Astrocyte (in vitro differentiated cells and primary cell): Measurements from ENCODE around the gene ANKS1A. TPM values are rescaled to one million over a fixed set of nuclear protein-coding genes. Genes with fewer than 3 reads are reported as not detected.

ENCODE experiments used
- DNase-seq: peaks from one replicate; pipeline ENCODE4 v3.0.0-alpha.2; 2010; ENCODE audit warnings: low read depth
- FAIRE-seq: peaks from 2 replicates; lab custom pipeline; 2011; peaks lifted over from hg19 to GRCh38; lab: Jason Lieb, UNC
- H2AFZ ChIP-seq: 2 replicates; pipeline ENCODE4 v1.6.0; 2012; ENCODE audit warnings: low read depth, low read length, inconsistent platforms
- H3K27ac ChIP-seq: 2 replicates; pipeline ENCODE4 v1.5.1; 2011; ENCODE audit warnings: low read depth, low read length, inconsistent platforms
- H3K27me3 ChIP-seq: 2 replicates; pipeline ENCODE4 v1.6.0; 2011; ENCODE audit warnings: low read length, inconsistent platforms; ENCODE audit not compliant: insufficient read depth
- H3K36me3 ChIP-seq: 2 replicates; pipeline ENCODE4 v1.5.1; 2011; ENCODE audit warnings: low read length, inconsistent platforms; ENCODE audit not compliant: insufficient read depth
- H3K4me1 ChIP-seq: 2 replicates; pipeline ENCODE4 v1.5.1; 2011; ENCODE audit warnings: low read length, inconsistent platforms; ENCODE audit not compliant: insufficient read depth
- H3K4me2 ChIP-seq: 2 replicates; pipeline ENCODE4 v1.6.0; 2012; ENCODE audit warnings: low read length, inconsistent platforms
- H3K4me3 ChIP-seq: 2 replicates; pipeline ENCODE4 v1.5.1; 2011; ENCODE audit warnings: low read depth, mild to moderate bottlenecking, low read length, inconsistent platforms; ENCODE audit not compliant: insufficient read depth
- H3K79me2 ChIP-seq: 2 replicates; pipeline ENCODE4 v1.6.0; 2012; ENCODE audit warnings: mild to moderate bottlenecking, low read length, inconsistent platforms; ENCODE audit not compliant: insufficient read depth
- H3K9ac ChIP-seq: 2 replicates; pipeline ENCODE4 v1.6.0; 2012; ENCODE audit warnings: mild to moderate bottlenecking, low read length, inconsistent platforms
- H3K9me3 ChIP-seq: 2 replicates; pipeline ENCODE4 v1.5.1; 2012; ENCODE audit warnings: low read depth, mild to moderate bottlenecking, low read length, inconsistent platforms; ENCODE audit not compliant: insufficient read depth
- H4K20me1 ChIP-seq: 2 replicates; pipeline ENCODE4 v1.6.0; 2012; ENCODE audit warnings: low read length, inconsistent platforms; ENCODE audit not compliant: insufficient read depth
- H3K27ac Mint-ChIP-seq: one replicate; pipeline ENCODE4 v1.8.0; 2021; ENCODE audit warnings: mild to moderate bottlenecking, mixed read lengths; ENCODE audit not compliant: unreplicated experiment
- H3K27me3 Mint-ChIP-seq: one replicate; pipeline ENCODE4 v1.8.0; 2021; ENCODE audit warnings: low read depth, mixed read lengths; ENCODE audit not compliant: unreplicated experiment
- H3K36me3 Mint-ChIP-seq: one replicate; pipeline ENCODE4 v1.8.0; 2021; ENCODE audit warnings: low read depth, mixed read lengths; ENCODE audit not compliant: unreplicated experiment
- H3K4me1 Mint-ChIP-seq: one replicate; pipeline ENCODE4 v1.8.0; 2021; ENCODE audit warnings: low read depth, mixed read lengths; ENCODE audit not compliant: unreplicated experiment
- H3K4me3 Mint-ChIP-seq: one replicate; pipeline ENCODE4 v1.8.0; 2021; ENCODE audit warnings: mild to moderate bottlenecking, moderate library complexity, mixed read lengths; ENCODE audit not compliant: unreplicated experiment
- H3K9me3 Mint-ChIP-seq: one replicate; pipeline ENCODE4 v1.8.0; 2021; ENCODE audit warnings: mild to moderate bottlenecking, mixed read lengths; ENCODE audit not compliant: unreplicated experiment
- EZH2 ChIP-seq: IDR thresholded peaks from 2 replicates; pipeline ENCODE4 v1.6.1; 2012; ENCODE audit warnings: mild to moderate bottlenecking, low read length, inconsistent platforms; ENCODE audit not compliant: insufficient read depth
- total RNA-seq: library from RNA; stranded (reverse); gene quantifications from 2 replicates; pipeline ENCODE4 v1.2.1, GENCODE V29; 2021
- TF ChIP-seq, protein P1 (sequence below): IDR thresholded peaks from 2 replicates; pipeline ENCODE4 v1.5.1; 2011; ENCODE audit warnings: low read depth, mild to moderate bottlenecking, inconsistent platforms, low read length, moderate library complexity; ENCODE audit not compliant: insufficient read depth

ANKS1A gene
- total RNA-seq, 1 donor from 2014 or later: 18.0 TPM

DNA sequence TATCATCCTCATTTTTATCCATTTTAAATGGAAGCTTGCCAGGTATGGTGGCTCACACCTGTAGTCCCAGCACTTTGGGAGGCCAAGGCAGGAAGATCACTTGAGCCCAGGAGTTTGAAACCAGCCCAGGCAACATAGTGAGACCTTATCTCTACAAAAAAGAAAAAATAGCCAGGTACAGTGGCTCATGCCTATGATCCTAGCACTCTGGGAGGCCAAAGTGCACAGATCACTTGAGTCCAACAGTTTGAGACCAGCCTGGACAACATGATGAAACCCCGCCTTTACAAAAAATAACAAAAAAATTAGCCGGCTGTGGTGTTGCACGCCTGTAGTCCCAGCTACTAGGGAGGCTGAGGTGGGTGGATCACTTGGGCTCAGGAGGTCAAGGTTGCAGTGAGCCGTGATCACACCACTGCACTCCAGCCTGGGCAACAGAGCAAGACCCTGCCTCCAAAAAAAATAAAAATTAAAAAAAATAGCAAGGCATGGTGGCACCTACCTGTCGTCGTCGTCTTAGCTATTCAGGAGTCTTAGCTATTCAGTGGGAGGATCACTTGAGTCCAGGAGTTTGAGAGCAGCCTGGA, 163.0 kb downstream of the ANKS1A start:
- Mint-ChIP-seq H3K27me3 (no peaks in the 10 kb centered on the region), H3K9me3 (peaks cover 4% of the 10 kb centered on the region), H3K36me3 (peaks cover 10% of the 10 kb centered on the region), H3K4me3 (no peak overlapping the region), H3K27ac (no peak overlapping the region), H3K4me1 (peaks cover 4% of the 10 kb centered on the region)
- FAIRE-seq (no peak), DNase-seq (no peak)
- no peaks in the 10 kb centered on the region for H3K36me3 ChIP-seq
- H3K27me3 ChIP-seq: no peaks in the 10 kb centered on the region
- H3K4me2 ChIP-seq: no peak overlapping the region
- H3K79me2 ChIP-seq: no peaks in the 10 kb centered on the region
- H4K20me1 ChIP-seq: no peaks in the 10 kb centered on the region
- H3K9ac ChIP-seq: no peak overlapping the region
- H3K4me1 ChIP-seq: peaks cover 47% of the 10 kb centered on the region
- no peak overlapping the region for H3K4me3 ChIP-seq
- no peak overlapping the region for H3K27ac ChIP-seq
- H2AFZ ChIP-seq: no peak overlapping the region
- no peak for TF ChIP-seq EZH2
- TF ChIP-seq, protein P1, sequence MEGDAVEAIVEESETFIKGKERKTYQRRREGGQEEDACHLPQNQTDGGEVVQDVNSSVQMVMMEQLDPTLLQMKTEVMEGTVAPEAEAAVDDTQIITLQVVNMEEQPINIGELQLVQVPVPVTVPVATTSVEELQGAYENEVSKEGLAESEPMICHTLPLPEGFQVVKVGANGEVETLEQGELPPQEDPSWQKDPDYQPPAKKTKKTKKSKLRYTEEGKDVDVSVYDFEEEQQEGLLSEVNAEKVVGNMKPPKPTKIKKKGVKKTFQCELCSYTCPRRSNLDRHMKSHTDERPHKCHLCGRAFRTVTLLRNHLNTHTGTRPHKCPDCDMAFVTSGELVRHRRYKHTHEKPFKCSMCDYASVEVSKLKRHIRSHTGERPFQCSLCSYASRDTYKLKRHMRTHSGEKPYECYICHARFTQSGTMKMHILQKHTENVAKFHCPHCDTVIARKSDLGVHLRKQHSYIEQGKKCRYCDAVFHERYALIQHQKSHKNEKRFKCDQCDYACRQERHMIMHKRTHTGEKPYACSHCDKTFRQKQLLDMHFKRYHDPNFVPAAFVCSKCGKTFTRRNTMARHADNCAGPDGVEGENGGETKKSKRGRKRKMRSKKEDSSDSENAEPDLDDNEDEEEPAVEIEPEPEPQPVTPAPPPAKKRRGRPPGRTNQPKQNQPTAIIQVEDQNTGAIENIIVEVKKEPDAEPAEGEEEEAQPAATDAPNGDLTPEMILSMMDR: no peak
- H3K9me3 ChIP-seq: no peaks in the 10 kb centered on the region

DNA sequence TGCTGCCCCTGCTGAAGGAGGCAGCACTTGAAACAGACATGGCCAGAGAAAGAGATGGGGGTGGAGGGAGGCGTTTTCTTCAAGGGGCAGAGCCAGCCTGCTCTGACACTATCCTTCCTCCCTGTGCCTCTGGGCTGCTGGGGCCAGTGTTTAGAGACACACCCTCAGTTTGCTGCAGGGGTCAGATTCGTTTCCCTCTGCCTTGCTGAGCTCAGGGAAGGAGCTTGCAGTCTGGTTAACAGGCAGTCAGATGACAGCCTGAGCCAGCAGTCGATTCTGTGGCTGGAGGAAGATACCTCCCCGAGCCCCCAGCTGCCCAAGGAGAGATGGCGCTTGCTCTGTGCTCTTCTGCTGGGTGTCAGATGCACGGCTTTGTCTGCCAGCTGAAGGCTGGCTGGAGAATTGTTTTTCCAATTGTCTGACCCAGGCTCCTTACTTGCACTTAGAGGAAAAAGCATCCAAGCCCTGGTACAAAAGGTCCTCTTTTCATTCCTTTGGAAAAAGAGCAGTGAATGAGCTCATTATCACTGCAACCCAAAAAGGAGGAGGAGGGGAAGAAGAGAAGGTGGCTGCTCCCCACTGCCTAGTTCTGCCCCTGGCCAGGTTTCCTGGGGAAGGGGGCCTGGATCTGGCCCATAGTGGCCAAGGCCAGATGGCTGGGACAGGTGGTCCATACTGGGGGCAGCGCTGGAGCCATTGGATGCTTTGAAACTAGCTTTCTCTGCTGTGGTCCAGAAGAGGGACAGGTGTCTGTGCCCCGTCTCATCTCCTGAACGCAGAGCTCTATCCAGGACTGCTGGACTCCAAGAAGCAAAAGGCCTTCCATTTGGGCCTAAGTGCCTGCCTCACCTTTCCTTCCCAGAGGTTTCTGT, 163.9 kb downstream of the ANKS1A start:
- FAIRE-seq: no peak
- peaks cover 4% of the 10 kb centered on the region for H3K4me1 Mint-ChIP-seq
- Histone ChIP-seq H3K79me2 (no peaks in the 10 kb centered on the region), H3K9ac (no peak overlapping the region), H3K27me3 (no peaks in the 10 kb centered on the region), H3K4me1 (peaks cover 39% of the 10 kb centered on the region), H4K20me1 (no peaks in the 10 kb centered on the region), H3K9me3 (no peaks in the 10 kb centered on the region), H3K36me3 (no peaks in the 10 kb centered on the region), H3K27ac (no peak overlapping the region), H3K4me3 (no peak overlapping the region), H3K4me2 (no peak overlapping the region), H2AFZ (no peak overlapping the region)
- no peak overlapping the region for H3K27ac Mint-ChIP-seq
- no peak overlapping the region for H3K4me3 Mint-ChIP-seq
- TF ChIP-seq, protein P1: no peak
- no peak for TF ChIP-seq EZH2
- H3K27me3 Mint-ChIP-seq: no peaks in the 10 kb centered on the region
- peaks cover 1% of the 10 kb centered on the region for H3K9me3 Mint-ChIP-seq
- H3K36me3 Mint-ChIP-seq: peaks cover 13% of the 10 kb centered on the region
- DNase-seq: no peak
